GM21825 (cell line): ENCODE measurements around the gene SLC35F4.

Experiments
- ATAC-seq: cut with Tn5 transposase; IDR thresholded peaks from one replicate; pipeline ENCODE4 v1.9.1; 2021; ENCODE audit warnings: mild to moderate bottlenecking, moderate library complexity; ENCODE audit not compliant: unreplicated experiment

SLC35F4 gene

DNA sequence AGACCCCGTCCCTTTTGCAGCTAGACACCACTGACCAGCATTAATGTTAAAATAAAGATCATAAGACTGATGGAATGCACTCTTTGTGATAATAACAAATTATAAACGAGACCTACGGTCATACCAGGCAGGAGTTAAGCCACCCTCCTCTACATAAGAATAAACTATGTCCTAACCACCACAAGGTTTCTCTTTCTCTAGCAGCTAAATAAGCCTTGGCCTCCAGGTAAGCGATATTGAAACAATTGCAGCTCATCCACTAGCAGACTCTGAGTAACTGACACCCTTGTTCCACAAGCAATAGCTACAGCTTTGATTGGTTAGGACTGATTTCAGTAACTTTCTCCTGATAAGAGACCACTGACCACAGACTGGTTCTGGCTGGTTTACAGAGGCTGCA is 228.0 kb downstream of the SLC35F4 start:
- no peak for ATAC-seq

DNA sequence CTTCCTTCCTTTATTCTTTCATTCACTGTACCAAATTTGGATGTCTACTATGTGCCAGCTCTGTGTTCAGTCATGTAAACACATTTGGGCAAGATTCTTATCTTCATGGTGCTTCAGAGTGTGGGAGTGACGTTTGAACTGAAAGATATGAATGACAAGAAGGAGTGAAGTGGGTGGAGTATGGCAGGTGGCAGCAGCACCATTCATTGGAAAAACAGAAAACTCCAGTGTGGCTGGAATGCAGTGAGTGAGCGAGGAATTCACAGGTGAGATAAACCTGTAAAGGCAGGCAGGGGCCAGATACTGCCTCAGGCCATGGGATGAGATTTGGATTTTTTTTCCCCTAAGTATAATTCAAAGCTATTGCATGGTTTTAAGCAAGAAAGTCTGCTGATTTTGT is 231.6 kb downstream of the SLC35F4 start:
- ATAC-seq = no peak

DNA sequence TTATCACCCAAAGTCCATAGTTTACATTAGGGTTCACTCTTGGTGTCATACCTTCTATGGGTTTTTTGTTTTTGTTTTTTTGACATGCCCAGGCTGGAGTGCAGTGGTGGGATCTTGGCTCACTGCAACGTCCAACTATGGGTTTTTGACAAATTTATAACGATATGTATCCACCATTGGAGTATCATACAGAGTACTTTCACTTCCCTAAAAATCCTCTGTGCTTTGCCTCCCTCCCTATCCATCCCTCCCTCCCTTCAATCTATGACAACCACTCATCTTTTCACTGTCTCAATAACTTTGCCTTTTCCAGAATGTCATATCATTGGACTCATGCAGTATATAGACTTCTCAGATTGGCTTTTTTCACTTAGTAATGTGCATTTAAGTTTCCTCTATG is 233.2 kb downstream of the SLC35F4 start:
- no peak for ATAC-seq

DNA sequence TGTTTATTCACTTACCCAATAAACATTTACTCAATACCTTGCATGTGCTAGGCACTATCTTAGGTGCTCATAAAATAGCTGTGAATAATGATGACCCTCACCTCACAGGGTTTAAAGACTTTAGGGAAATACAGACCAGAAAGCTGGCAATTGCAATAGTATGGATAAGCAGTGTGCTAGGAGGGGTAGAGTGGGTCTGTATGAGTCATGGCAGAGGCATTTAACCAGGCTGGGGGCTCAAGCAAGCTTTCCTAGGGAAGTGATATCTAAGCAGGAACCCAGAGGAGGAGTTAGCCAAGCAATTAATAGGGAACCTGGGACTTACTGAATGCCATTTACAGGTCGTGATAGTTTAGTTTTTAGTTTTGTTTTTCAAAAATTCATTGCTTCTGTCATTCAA is 248.4 kb downstream of the SLC35F4 start:
- no peak for ATAC-seq

DNA sequence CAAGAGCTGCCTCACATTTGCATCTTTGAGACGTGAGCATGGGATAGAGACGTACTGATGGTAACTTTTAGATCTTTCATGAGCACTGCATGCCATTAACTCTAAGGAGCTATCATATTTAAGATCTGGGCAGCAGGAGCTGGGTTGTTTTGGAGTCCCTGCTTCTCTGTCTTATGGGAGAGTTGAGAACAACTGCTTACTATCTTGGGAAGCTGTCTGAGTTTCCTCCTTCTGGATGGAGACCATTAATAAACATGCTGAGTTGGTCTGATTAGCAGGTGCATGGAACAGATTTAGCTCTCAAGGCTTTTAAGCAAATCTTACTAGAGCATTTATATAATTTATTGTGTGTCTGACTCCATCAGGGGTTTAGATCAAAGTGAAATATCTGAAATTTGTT is 252.9 kb downstream of the SLC35F4 start:
- no peak for ATAC-seq

DNA sequence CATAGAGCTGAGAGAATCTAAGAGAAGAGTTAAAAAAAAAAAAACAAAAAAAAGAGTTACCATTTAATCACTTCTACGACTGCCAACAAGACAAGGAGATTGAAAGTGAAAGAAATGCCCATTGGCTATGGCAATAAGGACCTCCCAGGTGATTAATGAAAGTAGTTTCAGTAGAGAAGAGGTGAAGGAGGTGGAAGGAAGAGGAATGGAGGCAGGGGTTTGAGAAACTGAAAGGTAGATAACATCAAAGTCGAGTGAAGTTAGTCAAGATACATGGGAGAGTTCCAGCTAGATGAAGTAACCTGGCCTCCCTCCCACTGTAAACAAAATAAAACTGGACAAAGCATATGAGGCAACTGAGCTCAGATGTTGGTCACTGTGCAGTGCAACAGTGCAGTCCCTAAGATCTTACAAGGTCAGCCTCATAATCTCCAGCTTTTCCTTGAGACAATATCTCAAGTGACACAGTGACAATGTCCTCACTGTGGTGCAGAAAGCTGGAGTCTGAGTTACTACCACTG is 254.3 kb downstream of the SLC35F4 start:
- no peak for ATAC-seq

DNA sequence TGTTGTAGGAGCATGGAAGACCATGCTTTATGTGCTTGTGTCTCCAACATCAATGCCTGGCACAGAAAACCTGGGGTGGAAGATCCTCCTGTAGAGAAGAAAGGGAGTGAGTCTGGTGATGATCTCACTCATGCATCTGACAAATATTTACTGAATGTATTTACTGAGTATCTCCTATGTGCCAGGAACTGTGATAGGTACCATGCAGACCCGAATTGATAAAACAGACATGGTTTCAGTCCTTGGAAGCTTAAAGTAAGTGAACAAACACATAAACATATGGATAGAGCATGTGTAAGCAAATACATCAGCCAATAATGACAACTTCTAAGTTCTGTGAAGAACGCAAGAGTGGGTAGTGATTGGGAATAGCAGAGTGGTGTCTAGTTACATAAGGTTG is 255.3 kb downstream of the SLC35F4 start:
- no peak for ATAC-seq

DNA sequence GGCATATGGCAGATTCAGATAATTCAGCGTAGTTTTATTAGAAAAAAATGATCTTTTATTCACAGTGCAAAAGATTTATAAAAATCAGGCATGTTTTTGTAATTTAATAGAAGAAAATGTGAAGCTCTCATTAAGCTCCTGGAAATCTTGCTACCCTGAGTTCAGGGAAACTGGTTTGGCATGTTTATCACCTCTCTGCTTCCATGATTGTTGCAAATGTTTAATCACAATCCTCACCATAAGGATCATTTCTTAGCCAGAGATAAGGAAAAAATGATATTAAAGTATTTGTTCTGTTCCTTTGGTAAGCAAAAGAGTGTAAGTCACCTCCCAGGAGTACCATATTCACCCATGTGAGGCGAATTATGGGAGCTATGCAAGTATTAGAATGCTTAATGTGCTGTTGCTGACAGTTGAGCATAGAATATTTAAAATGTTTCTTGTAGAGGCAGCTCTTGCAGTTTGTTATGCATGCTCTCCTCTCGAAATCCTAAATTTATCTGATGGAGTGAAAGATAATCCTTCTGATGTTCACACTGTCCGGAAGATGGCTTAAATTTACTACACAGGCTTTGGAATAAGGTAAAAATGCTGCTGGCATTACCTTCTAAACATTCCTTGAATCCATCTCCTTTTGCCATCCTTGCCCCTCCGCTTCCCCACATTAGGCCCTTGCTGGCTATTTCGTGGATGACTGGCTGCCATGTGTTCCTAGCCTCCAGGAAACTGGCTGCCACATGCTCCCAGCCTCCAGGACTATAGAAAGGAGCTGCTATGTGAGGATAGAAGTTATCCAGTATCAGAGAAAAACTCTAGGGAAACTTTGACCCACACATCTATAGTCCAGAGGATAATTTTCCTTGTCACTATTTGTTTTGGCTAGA is 256.5 kb downstream of the SLC35F4 start:
- no peak for ATAC-seq

DNA sequence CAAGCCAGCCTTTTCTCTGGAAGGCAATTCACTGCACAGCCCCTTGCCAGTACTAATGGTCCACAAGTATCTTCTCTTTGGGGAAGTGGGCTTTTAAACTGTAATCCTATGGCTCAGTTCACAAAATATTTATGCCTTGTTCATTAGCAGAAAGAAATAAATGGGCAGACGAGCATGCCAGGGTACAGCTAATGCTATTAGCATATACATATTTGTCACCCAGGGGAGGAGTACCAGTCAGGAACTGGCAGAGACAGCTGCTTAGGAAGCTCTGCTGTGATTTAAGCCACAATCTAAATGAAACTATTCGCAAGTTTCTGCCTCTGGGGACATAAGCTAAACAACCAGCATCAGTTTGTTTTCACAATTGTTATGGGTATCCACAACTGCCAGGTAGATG is 258.8 kb downstream of the SLC35F4 start:
- no peak for ATAC-seq

DNA sequence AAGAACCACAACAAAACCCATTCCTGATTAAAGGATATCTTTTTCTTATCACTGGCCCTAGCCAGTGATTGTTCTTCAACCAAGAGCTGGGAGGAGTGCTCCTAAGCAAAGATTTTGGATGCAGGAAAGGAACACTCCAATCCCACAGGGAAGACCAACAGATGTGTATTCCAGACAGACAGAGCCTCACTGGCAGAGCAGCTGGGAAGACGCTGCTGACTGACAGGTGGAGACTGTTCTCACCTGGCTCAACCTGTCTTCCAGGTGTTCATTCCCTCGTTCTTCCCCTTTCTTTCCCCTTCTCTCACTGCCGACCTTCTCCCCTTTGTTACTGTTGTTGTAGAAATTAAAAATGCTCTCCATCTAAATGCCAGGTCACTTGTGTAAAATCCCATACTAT is 282.5 kb downstream of the SLC35F4 start:
- ATAC-seq = no peak

DNA sequence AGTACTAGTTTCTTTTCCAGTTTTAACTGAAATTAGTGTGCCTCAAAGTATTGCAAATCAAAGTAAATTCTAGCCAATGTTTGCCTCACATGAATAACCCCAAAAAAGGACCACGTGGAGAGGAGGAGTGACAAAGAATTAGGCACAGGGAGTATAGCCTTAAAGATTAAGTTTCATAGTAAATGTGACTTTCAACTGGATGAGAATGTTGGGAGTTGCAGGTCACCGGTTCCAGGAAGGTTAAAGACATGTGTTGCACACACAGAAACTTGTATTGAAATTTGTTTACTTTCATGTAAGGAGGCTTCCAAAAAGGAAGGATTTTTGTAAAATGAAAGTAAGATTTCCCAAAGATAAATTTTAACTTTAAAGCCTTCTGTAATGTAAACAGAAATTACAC is 283.1 kb downstream of the SLC35F4 start:
- no peak for ATAC-seq

DNA sequence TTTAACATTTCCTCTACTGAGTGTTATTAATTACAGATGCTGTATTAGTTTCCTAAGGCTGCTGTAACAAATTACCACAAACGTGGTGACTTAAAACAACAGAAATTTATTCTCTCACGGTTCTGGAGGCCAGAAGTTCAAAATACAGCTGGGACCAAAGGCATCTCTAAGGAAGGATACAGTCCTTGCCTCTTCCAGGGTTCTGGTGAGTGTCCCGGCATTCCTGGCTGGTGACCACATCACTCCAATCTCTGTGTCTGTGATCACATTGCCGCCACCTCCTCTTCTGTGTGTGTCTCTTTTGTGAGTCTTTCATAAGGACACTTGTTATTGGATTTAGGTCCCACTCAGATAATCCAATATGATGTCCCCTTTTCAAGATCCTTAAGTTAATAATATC is 287.1 kb downstream of the SLC35F4 start:
- ATAC-seq = no peak

DNA sequence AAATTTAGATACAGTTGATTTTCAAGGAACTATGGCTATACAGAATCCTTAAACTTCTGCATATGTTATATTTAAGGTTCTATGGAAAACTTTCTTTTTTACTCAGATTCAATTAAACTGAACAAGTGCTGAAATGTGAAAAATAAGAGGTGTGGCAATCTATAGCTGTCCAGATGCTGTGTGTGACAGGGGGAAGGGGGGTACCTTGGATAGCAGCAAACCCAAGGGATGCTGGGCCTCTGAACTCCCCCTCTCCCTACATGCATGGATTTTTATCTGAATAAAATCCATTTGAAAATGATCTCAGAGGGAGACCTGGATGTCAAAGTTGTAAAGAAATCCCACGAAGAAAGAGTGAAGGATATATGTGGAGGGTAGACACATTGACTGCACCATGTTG is 289.4 kb downstream of the SLC35F4 start:
- ATAC-seq = no peak

DNA sequence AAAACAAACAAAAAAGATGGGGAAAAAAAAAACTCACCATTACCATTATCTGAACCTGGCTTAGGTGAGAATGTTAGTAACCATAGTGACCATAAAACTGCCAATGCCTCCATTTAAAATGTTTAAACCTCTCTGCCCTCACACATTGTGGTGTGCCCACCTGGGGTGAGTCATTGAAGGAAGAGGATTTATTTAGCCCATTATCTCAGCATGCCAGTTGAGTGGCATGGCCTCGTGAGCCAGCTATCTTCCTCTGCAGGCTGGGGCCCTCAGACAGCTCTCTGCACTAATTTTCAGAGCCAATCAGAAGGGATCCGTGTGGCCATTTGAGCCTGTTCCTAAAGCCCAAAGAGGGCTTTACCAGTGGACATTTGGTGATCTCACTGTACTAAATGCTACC is 290.4 kb downstream of the SLC35F4 start:
- no peak for ATAC-seq

DNA sequence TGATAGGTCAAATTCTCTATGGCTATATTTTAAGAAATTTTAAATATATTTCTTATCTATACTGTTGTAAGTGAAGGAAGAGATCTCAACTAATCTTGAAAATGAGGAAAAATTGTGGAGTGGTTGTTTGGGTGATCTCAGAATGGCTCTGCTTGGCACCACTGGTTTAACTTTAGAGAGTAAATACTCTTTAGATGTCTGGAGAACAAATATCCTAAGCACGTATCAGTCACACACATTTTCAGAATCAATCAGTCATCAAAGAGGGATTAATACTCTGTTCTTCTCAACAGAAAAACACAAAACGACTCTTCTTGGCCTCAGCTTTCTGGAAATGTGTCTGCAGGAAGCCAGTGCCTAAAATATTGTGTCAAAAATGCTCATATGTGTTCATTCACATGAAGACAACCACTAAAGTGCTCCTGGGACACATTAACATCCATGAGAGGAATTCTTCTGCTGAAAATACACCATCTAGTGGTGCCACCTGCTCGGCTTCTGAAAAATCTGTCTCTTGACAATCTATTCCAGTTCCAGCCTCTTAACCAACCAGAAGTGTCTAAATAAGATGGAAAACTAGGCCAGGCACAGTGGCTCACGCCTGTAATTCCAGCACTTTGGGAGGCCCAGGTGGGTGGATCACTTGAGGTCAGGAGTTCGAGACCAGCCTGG is 291.1 kb downstream of the SLC35F4 start:
- no peak for ATAC-seq

DNA sequence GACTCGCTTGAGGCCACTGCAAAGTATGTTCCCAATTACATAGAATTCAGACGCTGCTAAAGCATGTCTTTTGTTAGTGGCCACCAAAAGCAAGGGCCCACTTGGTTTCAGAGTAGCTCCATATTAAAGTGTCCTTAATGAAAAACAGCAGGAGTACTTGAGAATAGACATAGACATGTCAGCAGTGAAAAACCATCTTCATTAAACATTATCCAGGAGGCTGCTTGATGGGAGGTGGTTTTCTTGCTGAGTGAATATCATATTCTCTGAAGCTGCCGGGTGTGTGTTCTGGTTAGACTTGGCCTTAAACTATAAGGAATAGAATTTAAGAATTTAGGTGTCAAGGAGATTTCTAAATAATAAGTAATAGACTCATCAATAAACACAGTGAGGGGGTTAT is 292.7 kb downstream of the SLC35F4 start:
- ATAC-seq = no peak

DNA sequence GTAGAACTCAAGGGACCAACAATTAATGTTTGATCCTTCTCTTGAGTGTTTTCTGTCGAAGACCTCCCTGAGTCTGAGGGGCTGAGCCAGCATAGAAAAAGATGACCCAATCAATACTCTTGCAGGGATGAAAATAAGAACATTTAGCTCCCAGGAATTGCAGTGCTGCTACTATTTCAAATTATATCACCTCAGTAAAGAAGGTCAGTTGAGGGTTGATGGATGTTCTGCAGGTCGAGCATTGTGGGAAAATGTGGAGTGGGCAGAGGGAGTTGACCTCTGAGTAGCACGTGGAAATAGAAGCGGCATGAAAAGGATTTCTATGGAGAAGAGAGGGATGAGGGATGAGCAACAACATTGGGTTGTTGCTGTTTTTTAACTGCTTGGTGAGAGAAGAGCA is 297.3 kb downstream of the SLC35F4 start:
- no peak for ATAC-seq

DNA sequence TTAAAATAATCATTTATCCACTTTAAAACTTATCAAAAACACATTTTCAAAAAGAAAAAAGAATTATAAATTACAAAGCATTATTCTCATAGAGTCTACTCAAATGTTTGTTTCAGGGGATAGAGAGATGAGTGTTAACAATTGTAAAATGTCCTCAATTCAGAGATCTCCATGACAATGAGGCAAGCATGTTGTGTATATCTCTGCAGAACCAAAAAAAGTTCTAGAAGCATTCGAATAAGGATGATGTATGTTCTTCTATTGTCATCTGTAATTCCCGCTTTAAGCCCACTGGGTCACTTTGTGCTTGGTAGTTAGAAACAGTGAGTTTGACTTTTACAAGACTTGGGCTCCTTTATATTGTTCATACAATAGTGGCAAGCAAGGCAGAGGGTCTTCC is 298.7 kb downstream of the SLC35F4 start:
- ATAC-seq = no peak

DNA sequence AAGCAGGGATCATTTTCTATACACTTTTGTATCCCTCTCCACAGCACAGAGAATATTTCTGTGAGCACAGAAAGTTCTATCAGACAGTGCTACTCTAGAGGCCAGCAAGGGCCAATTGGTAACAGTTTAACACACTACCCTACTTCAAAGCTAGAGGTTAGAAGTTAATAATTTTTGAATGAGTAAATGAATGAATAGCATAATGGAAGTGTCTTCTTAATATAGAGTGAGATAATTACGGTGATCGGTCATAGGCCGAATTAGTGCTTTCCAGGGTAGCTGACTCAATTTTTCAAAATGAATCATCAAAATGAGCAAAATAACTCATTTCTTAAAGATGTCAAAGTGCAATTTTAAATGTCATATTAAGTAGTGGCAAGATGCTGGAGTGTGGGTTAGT is 305.2 kb downstream of the SLC35F4 start:
- peak; percentile 84 for ATAC-seq

DNA sequence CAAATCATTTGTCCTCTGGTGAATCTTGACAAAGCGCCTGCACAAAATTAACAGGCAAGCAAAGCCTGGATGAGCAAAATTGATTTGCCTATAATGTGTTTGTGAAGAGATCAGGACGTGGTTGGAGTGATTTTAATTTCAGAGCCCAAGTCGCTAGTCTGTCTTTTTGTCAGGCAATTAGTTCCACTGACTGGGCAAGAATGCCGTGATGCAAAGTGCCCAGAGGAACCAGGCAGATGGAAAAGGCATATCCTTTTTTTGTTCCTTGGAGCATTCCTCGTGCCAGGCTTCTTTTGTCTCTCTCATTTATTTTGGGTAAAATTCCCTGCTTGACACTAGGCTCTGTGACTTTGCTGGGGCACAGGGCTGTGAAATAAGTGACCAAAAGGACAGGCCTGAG is 306.3 kb downstream of the SLC35F4 start:
- no peak for ATAC-seq

DNA sequence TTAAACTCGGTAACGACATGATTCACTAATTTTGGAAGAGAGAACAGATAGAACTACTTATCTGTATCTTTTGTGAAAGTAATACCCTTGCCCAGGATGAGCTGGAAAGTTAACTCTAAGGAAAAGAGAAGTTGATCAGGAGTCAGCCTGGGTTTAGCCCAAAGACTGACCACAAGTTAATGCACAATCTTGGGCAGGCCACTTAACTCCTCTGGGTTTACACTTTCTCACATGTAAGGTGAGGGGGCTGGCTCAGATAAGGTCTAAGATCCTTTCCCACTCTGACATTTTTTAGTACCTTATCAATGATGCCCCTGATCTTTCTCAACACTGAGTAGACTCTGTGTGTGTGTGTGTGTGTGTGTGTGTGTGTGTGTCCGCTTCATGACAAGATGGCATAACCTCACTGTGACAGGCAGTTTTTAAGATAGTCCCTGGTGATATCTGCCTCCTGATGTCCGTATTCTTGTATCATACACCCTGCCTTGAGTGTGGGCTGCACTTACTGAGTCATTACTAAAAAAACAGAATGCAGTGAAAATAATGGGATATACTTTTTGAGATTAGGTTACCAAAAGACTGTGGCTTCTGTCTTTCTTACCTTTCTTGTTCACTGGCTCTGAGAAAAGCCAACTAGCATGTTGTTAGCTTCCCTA is 316.0 kb downstream of the SLC35F4 start:
- ATAC-seq = peak; percentile 69
